Right forelimb (tissue), 1 donor: Measurements from ENCODE around the gene TERB1.
A peak's percentile ranks its signal among the peaks of the same experiment; 100 is the strongest.

Source experiments
- DNase-seq: peaks from one replicate; pipeline ENCODE4 v3.0.0-alpha.2; 2018

The TERB1 gene, protein sequence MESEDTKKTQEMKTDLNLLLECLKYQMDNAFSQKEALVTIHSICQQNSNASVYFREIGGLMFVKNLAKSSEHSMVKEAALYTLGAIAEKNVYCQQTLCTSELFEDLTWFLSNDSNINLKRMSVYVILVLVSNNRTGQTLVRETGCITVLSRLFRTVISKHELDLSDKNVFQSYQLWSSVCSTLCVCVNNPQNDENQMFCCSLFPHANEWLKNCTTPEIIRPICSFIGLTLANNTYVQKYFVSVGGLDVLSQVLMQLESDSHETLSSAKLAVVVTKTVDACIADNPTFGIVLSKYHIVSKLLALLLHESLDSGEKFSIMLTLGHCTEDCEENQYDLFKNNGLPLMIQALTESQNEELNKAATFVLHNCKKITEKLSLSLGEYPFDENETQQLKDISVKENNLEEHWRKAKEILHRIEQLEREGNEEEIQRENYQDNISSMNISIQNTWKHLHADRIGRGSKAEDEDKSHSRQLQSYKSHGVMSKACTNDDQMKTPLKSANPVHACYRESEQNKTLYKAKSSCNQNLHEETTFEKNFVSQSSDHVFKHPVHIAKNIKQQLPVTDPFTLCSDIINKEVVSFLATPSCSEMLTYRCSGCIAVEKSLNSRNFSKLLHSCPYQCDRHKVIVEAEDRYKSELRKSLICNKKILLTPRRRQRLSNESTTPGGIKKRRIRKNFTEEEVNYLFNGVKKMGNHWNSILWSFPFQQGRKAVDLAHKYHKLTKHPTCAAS

GRCh38 chr16:66801320-66802105 is at the start of gene TERB1:
TSS of gene TERB1 (minus strand) at chr16:66801584. CDS start at chr16:66796798, 4,786 bp downstream.
- DNase-seq = no peak

DNA sequence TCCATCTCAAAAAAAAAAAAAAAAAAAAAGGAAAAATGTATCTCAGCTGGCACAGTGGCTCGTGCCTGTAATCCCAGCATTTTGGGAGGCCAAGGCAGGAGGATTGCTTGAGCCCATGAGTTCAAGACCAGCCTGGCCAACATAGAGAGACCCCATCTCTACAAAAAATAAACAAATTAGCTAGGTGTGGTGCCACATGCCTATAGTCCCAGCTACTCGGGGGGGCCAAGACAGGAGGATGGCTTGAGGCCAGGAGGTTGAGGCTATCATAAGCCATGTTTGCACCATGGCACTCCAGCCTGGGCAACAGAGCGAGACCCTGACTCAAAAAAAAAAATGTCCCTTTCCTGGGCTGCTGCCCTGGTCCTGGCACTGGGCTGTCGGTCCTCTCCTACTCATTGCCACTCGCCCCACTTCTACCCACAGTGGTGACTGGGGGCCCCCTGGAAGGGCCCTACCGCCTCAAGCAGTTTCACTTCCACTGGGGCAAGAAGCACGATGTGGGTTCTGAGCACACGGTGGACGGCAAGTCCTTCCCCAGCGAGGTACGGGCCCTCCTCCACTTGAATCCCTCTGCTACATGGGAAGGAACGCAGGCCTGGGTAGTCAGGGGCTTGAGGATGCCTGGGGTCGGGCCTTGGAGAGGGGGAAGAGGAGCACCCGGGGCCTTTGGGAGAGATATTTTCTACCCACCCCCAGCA is 48.9 kb upstream of the TERB1 start:
- no peak for DNase-seq

- DNase-seq = no peak
Observed at GRCh38 chr16:66849549-66849948, 48.2 kb upstream of the TERB1 start.

DNA sequence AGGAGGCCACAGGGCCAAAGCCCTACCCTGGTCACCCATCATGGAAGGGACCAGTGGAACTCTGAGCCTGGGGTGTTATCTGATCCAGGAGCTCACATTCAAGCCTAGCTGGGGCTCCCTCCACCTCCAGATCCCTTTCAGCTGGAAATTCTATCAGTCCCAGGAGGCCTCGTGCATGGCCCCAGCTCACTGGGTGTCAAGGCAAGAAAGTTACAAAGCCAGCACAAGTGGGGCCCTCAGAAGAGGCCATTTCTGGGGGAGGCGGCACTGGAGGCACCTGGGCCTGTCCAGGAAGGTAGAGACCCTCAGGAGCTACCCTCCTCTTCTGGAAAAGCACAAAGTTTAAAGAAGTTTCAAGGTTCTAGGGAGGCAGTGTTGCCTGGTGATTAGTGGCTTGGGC is 47.6 kb upstream of the TERB1 start:
- no peak for DNase-seq

DNA sequence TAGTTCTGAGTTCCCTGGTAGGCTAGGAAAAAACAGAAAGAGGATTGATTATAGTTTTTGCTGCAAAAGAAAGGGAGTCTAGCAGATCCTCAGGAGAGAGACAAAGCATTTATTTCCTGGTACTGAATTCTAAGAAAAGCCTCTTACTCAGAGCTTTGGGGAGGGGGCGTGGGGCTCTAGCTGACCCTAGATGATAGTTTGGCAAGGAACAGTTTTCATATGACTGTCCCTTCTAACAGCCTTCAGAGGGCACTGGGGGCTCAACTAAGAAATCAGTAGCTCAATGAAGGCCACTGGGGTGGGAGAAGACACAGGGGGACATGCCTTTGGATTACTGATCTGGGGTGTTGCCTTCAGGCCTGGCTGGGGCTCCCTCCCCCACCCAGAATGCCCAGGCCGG is 46.8 kb upstream of the TERB1 start:
- DNase-seq = no peak

DNA sequence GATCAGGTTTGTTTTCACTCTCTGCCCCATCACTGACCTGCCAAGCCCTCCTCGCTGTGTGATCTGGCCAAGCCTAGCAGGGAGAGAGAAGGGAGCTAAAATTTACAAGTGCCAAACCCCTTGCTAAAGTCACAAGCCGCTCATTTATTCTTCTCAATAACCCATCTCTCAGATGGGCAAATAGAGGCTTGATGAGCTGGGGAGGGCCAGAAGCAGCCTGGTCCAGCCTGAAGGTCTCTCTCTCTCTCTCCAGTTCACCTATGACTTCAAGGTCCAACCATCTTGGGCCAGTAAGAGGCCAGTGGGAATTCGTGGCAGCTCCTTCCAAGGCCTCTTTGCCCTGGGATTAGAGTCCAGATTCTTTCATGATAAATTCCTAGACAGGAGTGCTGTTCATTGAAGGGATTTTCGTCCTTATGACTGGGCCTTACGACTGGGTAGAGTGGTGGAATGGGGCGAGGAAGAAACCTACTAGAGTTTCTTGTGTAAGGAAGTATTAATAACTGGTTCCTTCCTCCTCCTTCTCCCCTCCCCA is 46.2 kb upstream of the TERB1 start:
- no peak for DNase-seq

- no peak for DNase-seq
Observed at GRCh38 chr16:66846831-66847230, 45.4 kb upstream of the TERB1 start.

DNA sequence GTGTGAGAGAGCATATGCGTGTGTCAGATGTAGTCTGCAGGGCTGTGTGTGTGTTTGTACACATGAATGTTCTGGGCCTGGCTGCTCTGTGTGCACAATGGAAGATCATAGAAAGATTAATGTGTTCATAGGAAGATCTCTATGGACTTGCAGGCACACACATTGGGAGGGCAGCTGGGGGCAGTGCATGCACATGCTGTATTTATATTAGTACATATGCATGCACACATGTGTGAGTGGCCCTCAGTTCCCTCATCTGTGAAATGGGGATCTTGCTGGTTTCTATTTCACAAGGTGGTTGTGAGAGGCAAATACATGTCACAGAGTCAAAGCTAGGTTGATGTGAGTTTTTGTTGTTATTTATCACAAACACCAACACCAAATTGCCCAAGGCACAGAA is 44.9 kb upstream of the TERB1 start:
- no peak for DNase-seq

DNA sequence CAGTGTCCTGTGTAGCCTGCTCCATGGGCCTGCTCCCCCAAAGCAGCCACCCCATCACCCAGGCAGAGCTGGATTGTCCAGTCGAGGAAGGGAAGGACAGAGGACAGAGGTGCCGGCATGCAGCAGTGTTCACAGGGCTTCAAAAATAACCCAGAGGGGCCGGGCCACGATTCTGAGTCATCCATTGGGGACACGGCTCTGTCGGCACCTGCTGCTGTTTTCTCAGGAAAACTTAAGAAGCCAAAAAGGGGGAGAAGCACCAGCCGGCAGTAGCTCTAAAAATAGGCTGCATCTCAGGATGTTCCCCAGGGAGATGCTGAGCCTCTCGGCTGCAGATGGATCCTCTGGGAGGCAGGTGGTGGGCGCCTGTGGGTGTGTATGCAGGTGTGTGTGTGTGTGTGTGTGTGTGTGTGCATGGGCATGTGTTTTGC is 44.4 kb upstream of the TERB1 start:
- DNase-seq = no peak

GRCh38 chr16:66845080-66845410 is 43.7 kb upstream of the TERB1 start:
- DNase-seq = no peak

DNA sequence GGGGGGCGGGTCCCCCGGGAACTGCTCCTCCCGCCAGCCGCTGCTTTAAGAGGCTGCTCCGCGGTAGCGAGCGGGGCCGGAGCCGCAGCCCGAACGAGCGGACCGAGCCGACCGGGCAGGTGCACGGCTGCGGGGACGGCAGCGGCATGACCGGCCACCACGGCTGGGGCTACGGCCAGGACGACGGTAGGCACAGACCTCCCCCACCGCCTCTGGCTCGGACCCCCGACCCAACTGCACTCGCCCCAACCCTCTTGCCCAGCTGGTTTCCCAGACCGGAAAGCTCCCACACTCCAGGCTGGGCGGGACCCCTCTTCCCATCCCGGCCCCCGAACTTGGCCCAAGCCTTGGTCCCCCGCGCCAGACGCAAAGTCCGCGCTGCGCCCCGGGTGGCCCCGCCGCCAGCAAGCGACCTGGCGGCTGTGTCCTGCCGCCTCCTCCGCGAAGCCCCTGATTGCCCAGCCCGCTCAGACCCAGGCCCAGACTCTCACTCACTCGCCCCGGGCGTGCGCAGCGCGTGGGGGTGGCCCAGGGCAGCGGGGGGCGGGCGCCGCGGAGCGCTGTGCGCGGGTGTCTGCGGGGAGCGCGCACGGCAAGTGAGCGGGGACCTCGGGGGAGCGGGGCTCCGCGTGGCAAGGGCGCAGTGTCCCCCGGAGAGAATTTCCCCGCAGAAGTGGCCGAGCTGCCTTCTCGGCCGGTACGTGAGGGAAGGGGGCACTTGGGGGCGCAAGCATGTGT is 43.1 kb upstream of the TERB1 start, which contains the start of gene CA7:
CA7 (plus strand) TSS at position 73 of the 738 bp plus-strand sequence; CDS start at position 147, 74 bp downstream.
- DNase-seq = no peak

DNA sequence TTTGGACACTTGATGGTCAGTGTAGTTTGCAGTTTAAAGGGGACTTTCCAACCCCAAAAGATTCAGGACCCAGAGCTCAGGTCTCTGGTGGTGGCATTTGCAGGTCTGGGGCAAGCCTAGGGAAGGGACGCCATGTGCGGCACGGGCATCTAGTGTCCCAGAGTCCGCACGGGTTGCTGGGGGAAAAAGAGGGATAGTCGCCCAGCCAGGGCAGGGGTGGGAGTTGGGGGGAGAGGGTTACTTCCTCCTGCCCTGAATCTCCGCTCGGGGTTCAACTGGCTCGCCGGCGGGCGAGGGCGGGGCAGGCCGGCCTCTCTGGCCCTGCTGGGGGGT is 42.6 kb upstream of the TERB1 start:
- DNase-seq = no peak

GRCh38 chr16:66843191-66843590 is 41.8 kb upstream of the TERB1 start:
- no peak for DNase-seq

- DNase-seq = no peak
Observed at GRCh38 chr16:66842765-66843164, 41.4 kb upstream of the TERB1 start.

DNA sequence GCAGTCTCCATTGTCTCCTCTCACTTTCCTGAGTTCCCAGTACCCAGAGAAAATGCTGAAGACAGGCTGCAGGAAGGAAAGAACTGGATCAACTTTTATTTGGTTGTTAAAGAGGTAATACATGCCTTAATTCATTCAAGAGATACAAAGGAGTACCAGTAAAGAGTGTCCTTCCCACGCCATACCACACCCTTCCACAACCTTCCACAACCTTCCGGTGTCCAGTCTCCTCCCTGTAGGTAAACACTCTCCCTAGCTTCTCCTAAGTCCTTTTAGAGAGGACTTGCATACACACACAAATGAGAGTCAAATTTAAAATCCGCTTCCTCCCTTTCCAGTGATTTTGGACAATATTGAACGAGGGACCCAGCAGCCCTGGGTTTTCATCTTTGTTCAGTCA is 40.0 kb upstream of the TERB1 start:
- no peak for DNase-seq

DNA sequence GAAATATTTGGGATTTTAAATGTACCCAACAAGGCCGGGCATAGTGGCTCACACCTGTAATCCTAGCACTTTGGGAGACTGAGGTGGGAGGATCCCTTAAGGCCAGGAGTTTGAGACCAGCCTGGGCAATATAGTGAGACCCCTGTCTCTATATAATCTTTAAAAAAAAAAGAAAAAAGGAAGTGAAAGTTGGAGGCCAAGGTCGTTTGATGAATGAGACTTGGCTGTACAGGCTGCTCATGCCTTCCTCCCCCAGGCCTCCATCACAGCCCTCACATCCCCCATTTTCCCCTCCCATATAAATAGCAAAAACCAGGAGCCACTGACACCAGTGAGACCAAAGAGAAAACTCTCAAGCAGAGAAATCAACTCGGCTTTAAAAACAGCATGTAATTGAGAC is 39.5 kb upstream of the TERB1 start:
- DNase-seq = no peak

- no peak for DNase-seq
Observed at GRCh38 chr16:66834746-66835145, 33.4 kb upstream of the TERB1 start.

- DNase-seq = no peak
Observed at GRCh38 chr16:66832661-66833305, 31.4 kb upstream of the TERB1 start.

- no peak for DNase-seq
Observed at GRCh38 chr16:66832190-66832589, 30.8 kb upstream of the TERB1 start.

DNA sequence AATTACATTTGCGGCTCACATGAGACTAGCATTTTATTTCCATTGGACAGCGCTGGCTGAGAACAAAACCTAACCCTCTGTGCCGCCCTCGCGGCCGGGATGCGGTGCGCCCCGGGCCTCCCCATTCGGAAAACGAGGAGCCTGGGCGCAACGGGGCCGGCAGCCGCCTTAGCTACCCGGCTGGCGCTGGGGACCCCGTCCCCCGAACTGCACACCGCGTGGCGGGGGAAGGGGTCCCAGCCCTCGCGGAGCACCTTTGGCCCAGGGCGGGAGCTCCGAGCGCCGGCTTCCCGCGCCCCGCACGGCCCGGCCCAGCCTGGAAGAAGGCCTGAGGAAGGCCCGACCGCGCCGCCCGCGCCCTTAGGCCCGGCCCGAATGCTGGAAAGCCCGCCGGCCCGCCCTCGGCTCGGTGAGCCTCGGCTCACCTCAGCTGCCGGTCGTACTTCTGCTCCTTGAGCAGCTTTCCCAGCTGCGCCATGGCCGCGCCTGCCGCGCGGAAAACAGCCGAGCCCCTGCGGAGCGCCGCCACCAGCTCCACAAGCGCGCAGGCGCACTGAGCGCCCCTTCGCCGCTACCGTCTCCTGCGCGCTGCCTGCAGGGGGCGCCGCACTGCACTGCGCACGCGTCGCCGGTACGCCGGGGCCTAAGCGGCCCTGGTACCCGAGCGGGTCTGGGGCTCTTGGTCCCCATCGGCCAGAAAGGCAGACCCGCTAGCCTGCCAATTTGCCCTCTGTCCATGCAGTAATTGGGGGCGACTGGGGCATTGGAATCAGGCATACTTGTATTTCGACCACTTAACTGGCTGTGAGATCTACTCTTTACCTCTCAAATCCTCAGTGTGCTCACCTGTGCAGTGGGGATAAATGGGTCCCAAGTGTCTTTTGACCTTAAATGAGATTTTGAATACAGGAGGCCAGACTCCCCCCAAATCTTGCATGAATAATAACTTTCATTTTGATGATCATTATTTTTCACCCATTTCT is 29.3 kb upstream of the TERB1 start, which contains the start of gene NAE1:
NAE1 (minus strand) TSS at position 555 of the 983 bp plus-strand sequence; CDS start at position 478, 77 bp downstream.
- DNase-seq = peak; percentile 94
